Aorta (tissue), 5 donors: ENCODE measurements around the gene ZNF331. TPM values are rescaled to one million over a fixed set of nuclear protein-coding genes. Genes with fewer than 3 reads are reported as not detected.

ENCODE experiments used
- ATAC-seq: fragments of 200-7000 bp; cut with Tn5 transposase; one replicate; pipeline ENCODE4 v1.9.1; 2022; ENCODE audit warnings: moderate library complexity; ENCODE audit not compliant: low FRiP score
- DNase-seq, 2 donors: peaks; one replicate each; pipeline ENCODE4 v3.0.0-alpha.2; 2020
- H3K27ac ChIP-seq, 2 donors: one replicate each; pipeline ENCODE4 v1.5.1; 2013; ENCODE audit warnings: low read length in 2 of 2, mild to moderate bottlenecking in 2 of 2, moderate library complexity in 2 of 2, control low read depth in 1 of 2, inconsistent platforms in 1 of 2, low read depth in 1 of 2
- H3K27me3 ChIP-seq, 2 donors: one replicate each; pipeline ENCODE4 v1.6.1; 2013; ENCODE audit warnings: control low read depth in 1 of 2, low read length in 1 of 2, mild to moderate bottlenecking in 1 of 2, moderate library complexity in 1 of 2; ENCODE audit not compliant: insufficient read depth in 2 of 2, control insufficient read depth in 1 of 2
- H3K36me3 ChIP-seq, 2 donors: one replicate each; pipeline ENCODE4 v1.6.1; 2013; ENCODE audit warnings: control low read depth in 1 of 2, low read length in 1 of 2, mild to moderate bottlenecking in 1 of 2; ENCODE audit not compliant: insufficient read depth in 2 of 2, control insufficient read depth in 1 of 2
- H3K4me1 ChIP-seq, 2 donors: one replicate each; pipeline ENCODE4 v1.6.1; 2013; ENCODE audit warnings: low read length in 2 of 2, control low read depth in 1 of 2, mild to moderate bottlenecking in 1 of 2, moderate library complexity in 1 of 2; ENCODE audit not compliant: insufficient read depth in 2 of 2, control insufficient read depth in 1 of 2
- H3K4me3 ChIP-seq, 2 donors: one replicate each; pipeline ENCODE4 v1.5.1; 2013; ENCODE audit warnings: low read length in 2 of 2, control low read depth in 1 of 2, mild to moderate bottlenecking in 1 of 2
- H3K9me3 ChIP-seq: one replicate; pipeline ENCODE4 v1.6.1; 2013; ENCODE audit warnings: mild to moderate bottlenecking, low read length; ENCODE audit not compliant: control insufficient read depth
- WGBS, 2 donors: extraction: QIAGEN DNeasy Blood & Tissue Kit; methylation state at CpG; one replicate each; pipeline ENCODE4 v1.1.7; 2013; 5-methylcytosine and 5-hydroxymethylcytosine counted together
- intact Hi-C, 2 donors: fragments of 100-400 bp; cut with DNase I; formaldehyde crosslinking; loops; one replicate each; pipeline versions ENCODE4 v1.14.2 to v1.15.0; 2022
- polyA plus RNA-seq, 2 donors: library from polyadenylated mRNA; stranded (reverse); fragments of 200-250 nt; gene quantifications; one replicate each; pipeline ENCODE4 v1.2.3, GENCODE V29; 2013
- total RNA-seq, 2 donors: library from RNA; stranded (reverse); fragmentation: NEBNext Ultra II Directional; extraction: Animal tissue kit (Norgen Biotek cat#: 25700); gene quantifications; one replicate each; pipeline ENCODE4 v1.2.1, GENCODE V29; 2021
- donor health status: healthy with polysubstance abuse.
- donor health status: Bipolar disorder and iron deficiency.
- donor health status: DM: no; HTN: no; CAD: no.
- donor health status: DM: no; HTN: no; CAD: no.
- donor health status: DM: yes; HTN: yes; CAD: no.

ZNF331 gene
- total and polyA plus RNA-seq, 4 donors: 7.3 to 59.6 (median 17.3) TPM

DNA sequence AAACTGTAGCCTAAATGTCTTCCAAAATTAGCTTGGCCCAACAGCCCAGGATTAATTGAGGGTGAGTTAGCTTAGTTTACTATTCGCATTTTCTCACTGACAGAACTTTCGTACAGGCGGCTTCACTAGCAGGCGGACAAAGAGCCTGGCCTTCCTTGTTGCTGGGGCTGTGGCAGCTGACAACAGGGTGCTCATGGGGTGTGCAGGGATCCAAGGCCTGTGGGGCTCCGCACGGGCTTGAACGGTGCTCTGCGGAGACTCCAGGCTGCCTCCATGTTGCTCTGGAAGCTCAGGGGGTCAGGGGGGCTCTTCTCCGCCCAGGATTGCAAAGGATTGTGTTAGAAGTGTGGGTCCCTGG, 57.5 kb downstream of the ZNF331 start:
- Histone ChIP-seq H3K27ac (no peak overlapping the region), H3K4me3 (no peak overlapping the region), H3K4me1 (no peaks in the 10 kb centered on the region), H3K36me3 (no peaks in the 10 kb centered on the region), H3K9me3 (no peaks in the 10 kb centered on the region), H3K27me3 (no peaks in the 10 kb centered on the region)
- ATAC-seq (no peak), DNase-seq (no peak)
- WGBS, 2 donors: 45 to 47% methylated on average over 9 of the region's 9 CpGs
- intact Hi-C loops: no loop called here

DNA sequence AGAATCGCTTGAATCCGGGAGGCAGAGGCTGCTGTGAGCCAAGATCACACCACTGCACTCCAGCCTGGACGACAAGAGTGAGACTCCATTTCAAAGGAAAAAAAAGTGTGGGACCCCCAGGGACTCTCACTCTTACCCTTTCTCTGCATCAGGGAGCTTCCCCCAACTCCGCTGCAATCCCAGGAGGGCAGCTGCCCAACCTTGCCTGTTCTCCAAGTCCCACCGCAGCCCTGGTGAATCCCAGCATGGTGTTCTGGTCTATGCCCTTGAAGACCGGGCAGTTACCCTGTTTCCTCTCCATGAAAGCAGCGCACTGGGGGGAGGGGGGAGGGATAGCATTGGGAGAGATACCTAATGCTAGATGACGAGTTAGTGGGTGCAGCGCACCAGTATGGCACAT, 58.1 kb downstream of the ZNF331 start:
- no peaks in the 10 kb centered on the region for H3K4me1 ChIP-seq
- no peak for ATAC-seq
- intact Hi-C loops: no loop called here
- DNase-seq: no peak
- H3K36me3 ChIP-seq: no peaks in the 10 kb centered on the region
- WGBS, 2 donors: 47 to 55% methylated on average over 9 of the region's 9 CpGs
- no peak overlapping the region for H3K4me3 ChIP-seq
- no peaks in the 10 kb centered on the region for H3K9me3 ChIP-seq
- H3K27me3 ChIP-seq: no peaks in the 10 kb centered on the region
- no peak overlapping the region for H3K27ac ChIP-seq

DNA sequence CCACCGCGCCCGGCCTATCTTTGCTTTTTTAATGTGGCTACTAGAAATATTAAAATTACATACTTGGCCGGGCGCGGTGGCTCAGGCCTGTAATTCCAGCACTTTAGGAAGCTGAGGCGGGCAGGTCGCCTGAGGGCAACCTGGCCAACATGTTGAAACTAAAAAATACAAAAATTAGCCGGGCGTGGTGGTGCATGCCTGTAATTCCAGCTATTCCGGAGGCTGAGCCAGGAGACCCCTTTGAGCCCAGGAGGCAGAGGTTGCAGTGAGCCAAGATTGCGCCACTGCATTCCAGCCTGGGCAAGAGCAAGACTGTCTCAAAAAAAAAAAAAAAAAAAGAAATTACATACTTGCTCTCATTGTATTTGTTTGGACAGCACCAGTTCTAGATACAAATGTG, 59.1 kb downstream of the ZNF331 start:
- Histone ChIP-seq H3K27me3 (no peaks in the 10 kb centered on the region), H3K36me3 (no peaks in the 10 kb centered on the region), H3K9me3 (no peaks in the 10 kb centered on the region), H3K4me1 (no peaks in the 10 kb centered on the region), H3K27ac (no peak overlapping the region), H3K4me3 (no peak overlapping the region)
- intact Hi-C loops: no loop called here
- 80 to 84% methylated on average over 12 of the region's 12 CpGs for WGBS, 2 donors
- ATAC-seq: no peak
- DNase-seq: no peak

DNA sequence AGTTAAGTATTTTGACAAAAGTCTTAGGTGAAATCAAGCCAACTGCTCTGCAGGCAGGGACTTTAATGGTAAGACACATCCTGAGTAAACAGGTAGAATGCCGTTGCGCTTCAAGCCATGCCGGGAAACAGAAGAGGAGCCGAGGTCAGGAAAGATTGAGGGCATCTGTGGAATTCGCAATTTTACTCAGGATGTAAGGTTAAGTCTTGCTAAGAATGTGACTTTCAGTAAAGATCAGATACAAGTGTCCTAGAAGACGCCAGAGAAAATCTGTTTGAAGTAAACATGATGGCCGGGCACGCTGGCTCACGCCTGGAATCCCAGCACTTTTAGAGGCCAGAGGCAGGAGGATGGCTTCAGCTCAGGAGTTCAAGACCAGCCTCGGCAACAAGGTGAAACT, 60.4 kb downstream of the ZNF331 start:
- Histone ChIP-seq H3K4me1 (no peaks in the 10 kb centered on the region), H3K4me3 (no peak overlapping the region), H3K27ac (no peak overlapping the region), H3K36me3 (no peaks in the 10 kb centered on the region), H3K27me3 (no peaks in the 10 kb centered on the region), H3K9me3 (no peaks in the 10 kb centered on the region)
- ATAC-seq (no peak), DNase-seq (no peak)
- intact Hi-C loops: no loop called here
- 76 to 84% methylated on average over 10 of the region's 10 CpGs for WGBS, 2 donors

DNA sequence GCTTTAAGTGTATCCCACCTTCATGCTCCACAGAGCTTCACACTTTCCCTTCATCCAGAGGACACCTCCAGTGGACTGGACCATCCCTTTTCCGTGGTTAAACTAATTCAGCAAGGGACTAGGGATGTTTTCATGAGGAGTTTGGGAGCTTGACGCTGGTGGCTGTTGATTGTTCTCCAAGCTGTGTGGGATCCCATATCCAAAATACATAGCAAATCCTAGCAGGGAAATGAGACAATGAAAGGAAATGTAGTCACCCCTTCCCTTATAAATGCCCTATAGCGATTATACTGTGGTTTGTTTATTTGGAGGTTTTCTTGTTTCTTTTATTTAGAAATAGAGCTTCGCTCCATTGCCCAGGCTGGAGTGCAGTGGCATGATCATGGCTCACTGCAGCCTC, 62.3 kb downstream of the ZNF331 start:
- Histone ChIP-seq H3K9me3 (no peaks in the 10 kb centered on the region), H3K36me3 (no peaks in the 10 kb centered on the region), H3K27ac (no peak overlapping the region), H3K4me3 (no peak overlapping the region), H3K27me3 (no peaks in the 10 kb centered on the region), H3K4me1 (no peaks in the 10 kb centered on the region)
- intact Hi-C loops: no loop called here
- WGBS, 2 donors: 78 to 82% methylated on average over 4 of the region's 4 CpGs
- DNase-seq: no peak
- ATAC-seq: no peak

DNA sequence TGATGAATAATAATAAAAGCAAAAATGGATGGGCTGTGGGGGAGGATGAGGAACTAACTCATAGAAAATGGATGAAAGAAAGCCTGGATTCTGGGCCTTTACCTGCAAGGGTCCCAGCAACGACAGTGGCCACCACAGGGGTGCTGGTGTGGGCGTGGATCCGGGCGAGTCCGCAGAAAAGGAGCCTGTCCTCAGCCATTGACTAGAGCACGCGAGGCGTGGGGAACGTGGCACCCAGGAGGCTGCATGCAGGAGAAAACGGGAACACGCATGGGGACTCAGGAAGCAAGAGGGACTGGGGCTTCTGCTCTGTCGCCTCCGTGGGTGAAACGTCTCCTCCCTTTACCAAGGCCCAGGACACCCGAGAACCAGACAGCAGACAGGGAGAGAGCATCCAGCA, 68.1 kb downstream of the ZNF331 start:
- Histone ChIP-seq H3K9me3 (no peaks in the 10 kb centered on the region), H3K4me1 (no peaks in the 10 kb centered on the region), H3K4me3 (no peak overlapping the region), H3K36me3 (no peaks in the 10 kb centered on the region), H3K27me3 (no peaks in the 10 kb centered on the region), H3K27ac (no peak overlapping the region)
- 77 to 80% methylated on average over 15 of the region's 15 CpGs for WGBS, 2 donors
- ATAC-seq (no peak), DNase-seq (no peak)
- intact Hi-C loops: no loop called here

DNA sequence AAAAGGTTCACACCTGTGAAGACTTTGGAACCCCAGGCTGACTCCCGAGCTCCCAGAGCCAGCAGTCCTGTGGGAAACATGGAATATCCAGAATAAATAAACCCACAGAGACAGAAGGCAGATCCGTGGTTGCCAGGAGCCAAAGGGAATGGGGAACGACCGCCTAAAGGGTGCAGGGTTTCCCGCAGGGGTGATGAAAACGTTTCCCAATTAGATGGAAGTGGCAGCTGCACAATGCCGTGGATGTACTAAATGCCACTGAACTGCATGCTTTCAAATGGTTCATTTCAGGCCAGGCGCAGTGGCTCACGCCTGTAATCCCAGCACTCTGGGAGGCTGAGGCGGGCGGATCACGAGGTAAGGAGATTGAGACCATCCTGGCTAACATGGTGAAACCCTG, 70.4 kb downstream of the ZNF331 start:
- no peaks in the 10 kb centered on the region for H3K4me1 ChIP-seq
- H3K27me3 ChIP-seq: no peaks in the 10 kb centered on the region
- DNase-seq (no peak), ATAC-seq (no peak)
- no peaks in the 10 kb centered on the region for H3K36me3 ChIP-seq
- H3K4me3 ChIP-seq: no peak overlapping the region
- no peaks in the 10 kb centered on the region for H3K9me3 ChIP-seq
- H3K27ac ChIP-seq: no peak overlapping the region
- WGBS, 2 donors: 73 to 82% methylated on average over 12 of the region's 12 CpGs
- intact Hi-C loops: no loop called here

DNA sequence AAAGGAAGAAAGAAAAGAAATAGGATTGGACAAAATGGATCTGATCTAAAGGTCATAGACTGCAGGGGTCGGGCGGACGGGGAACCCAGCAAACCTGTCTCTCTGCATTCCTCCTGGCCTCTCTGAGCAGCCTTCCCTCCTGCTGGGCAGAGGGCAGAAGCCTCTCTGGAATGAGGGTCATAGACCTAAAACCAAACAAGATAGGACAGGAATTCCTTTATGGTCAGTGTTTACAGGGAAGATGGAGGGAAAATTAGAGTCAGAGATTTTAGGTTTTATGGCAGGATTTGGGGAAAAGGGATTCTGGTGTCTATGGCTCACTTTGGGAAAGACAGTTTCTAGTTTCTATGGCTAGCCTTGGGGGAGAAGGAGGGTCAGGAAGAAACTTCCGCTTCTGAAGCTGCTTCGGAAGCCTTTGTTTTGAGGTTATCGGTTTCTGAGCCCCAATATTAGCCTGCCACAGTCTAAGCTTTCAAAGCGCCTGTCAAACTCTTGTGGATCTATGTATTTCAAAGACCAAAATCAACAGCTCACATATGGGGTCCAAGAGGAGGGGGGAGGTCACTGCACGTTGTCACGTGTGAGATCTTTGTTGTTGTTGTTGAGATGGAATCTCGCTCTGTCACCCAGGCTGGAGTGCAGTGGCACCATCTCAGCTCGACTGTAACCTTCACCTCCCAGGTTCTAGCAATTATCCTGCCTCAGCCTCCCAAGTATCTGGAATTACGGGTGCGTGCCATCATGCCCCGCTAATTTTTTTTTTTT, 75.0 kb downstream of the ZNF331 start:
- no peak overlapping the region for H3K27ac ChIP-seq
- H3K4me3 ChIP-seq: no peak overlapping the region
- DNase-seq (no peak), ATAC-seq (no peak)
- intact Hi-C loops: no loop called here
- H3K9me3 ChIP-seq: no peaks in the 10 kb centered on the region
- no peaks in the 10 kb centered on the region for H3K4me1 ChIP-seq
- H3K27me3 ChIP-seq: no peaks in the 10 kb centered on the region
- 38 to 49% methylated on average over 14 of the region's 14 CpGs for WGBS, 2 donors
- no peaks in the 10 kb centered on the region for H3K36me3 ChIP-seq

DNA sequence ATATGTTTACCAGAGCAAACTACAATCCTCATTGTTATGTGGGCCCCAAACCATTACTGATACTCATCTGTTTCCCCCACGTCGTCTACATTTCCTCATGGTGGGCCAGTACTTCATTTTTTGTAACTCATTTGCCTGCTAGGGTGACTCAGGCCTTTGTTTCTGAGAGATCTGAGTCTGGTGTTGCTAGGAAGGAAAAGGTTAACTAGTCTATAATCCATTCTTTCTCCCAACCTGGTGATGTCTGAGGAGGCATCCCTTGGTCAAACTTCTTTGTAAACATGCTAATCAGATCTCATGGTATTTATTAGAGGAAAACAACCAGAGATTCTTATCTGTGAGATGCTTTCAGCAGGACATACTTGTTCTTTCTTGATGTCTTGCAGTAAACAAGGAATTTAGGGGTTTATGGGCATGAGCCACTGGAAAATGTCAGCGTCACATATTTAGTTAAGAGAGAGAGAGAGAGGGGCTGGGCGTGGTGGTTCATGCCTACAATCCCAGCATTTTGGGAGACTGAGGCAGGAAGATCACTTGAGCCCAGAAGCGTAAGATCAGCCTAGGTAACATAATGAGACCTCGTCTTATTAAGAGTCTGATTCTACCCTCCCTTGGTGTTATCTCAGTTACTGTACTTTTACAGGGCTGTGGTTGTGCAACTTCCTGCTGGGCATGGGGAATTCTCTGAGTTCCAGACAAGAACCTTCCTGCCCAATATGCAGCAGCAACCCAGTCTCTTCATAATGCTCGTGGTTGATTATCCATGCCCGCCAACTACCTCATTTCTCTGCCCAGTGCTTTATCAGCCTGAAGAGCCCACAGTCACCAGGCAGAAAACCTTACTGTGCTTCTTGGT, 84.2 kb downstream of the ZNF331 start:
- WGBS, 2 donors: 64 to 72% methylated on average over 8 of the region's 8 CpGs
- ATAC-seq: no peak
- H3K9me3 ChIP-seq: no peaks in the 10 kb centered on the region
- no peak for DNase-seq
- H3K4me3 ChIP-seq: no peak overlapping the region
- intact Hi-C loops: no loop called here
- no peaks in the 10 kb centered on the region for H3K36me3 ChIP-seq
- no peak overlapping the region for H3K27ac ChIP-seq
- peaks cover 0 to 1% of the 10 kb centered on the region in 2 donors for H3K27me3 ChIP-seq
- H3K4me1 ChIP-seq: no peaks in the 10 kb centered on the region
